ENCODE measurements around the gene PDE1C.
"Not testable (repeated sequence)": the region's sequence is repeated elsewhere in the genome, so short reads cannot be mapped to it uniquely, and the experiment has no call there.

Gene PDE1C

GRCh38 chr7:32088451-32088881, 18.3 kb upstream of the PDE1C start:
- H3K9me3 ChIP-seq (ENCODE audit: severe bottlenecking): no peaks in the 10 kb centered on the region
- no peaks in the 10 kb centered on the region for H3K27me3 ChIP-seq (ENCODE audit: insufficient read depth, low read depth, severe bottlenecking)
- no peak for DNase-seq
- H3K27ac ChIP-seq: no peak overlapping the region
- TF ChIP-seq CTCF (IDR thresholded peaks at IDR 0.05; ENCODE audit: low read depth, low read length): no peak
- H3K4me3 ChIP-seq (ENCODE audit: low read depth, low read length): no peak overlapping the region
- no peaks in the 10 kb centered on the region; the same call in 1 of the 2 replicates for H3K36me3 ChIP-seq

- H3K9me3 ChIP-seq (ENCODE audit: severe bottlenecking): no peaks in the 10 kb centered on the region
- H3K27ac ChIP-seq: no peak overlapping the region
- no peaks in the 10 kb centered on the region for H3K36me3 ChIP-seq
- no peak for DNase-seq
- H3K4me3 ChIP-seq (ENCODE audit: low read depth, low read length): no peak overlapping the region
- no peak for TF ChIP-seq CTCF (IDR thresholded peaks at IDR 0.05; ENCODE audit: low read depth, low read length)
- no peaks in the 10 kb centered on the region for H3K27me3 ChIP-seq (ENCODE audit: insufficient read depth, low read depth, severe bottlenecking)
These were observed 9.3 kb upstream of the PDE1C start for GRCh38 chr7:32079510-32079909.

- no peak overlapping the region for H3K27ac ChIP-seq
- no peak for DNase-seq
- no peak for TF ChIP-seq CTCF (IDR thresholded peaks at IDR 0.05; ENCODE audit: low read depth, low read length)
These were observed 8.6 kb upstream of the PDE1C start for GRCh38 chr7:32078824-32079223.

GRCh38 chr7:32077806-32078205, 7.6 kb upstream of the PDE1C start:
- no peak for TF ChIP-seq CTCF (IDR thresholded peaks at IDR 0.05; ENCODE audit: low read depth, low read length)

More at GRCh38 chr7:32078824-32079223, 8.6 kb upstream of the PDE1C start:
- Histone ChIP-seq H3K4me3 (ENCODE audit: low read depth, low read length) (no peak overlapping the region), H3K36me3 (no peaks in the 10 kb centered on the region), H3K9me3 (ENCODE audit: severe bottlenecking) (no peaks in the 10 kb centered on the region), H3K27me3 (ENCODE audit: insufficient read depth, low read depth, severe bottlenecking) (no peaks in the 10 kb centered on the region)

GRCh38 chr7:32076802-32077201, 6.6 kb upstream of the PDE1C start:
- H3K27me3 ChIP-seq (ENCODE audit: insufficient read depth, low read depth, severe bottlenecking); H3K36me3 ChIP-seq; H3K27ac ChIP-seq; H3K9me3 ChIP-seq (ENCODE audit: severe bottlenecking); DNase-seq; H3K4me3 ChIP-seq (ENCODE audit: low read depth, low read length): not testable (repeated sequence)

More at GRCh38 chr7:32077806-32078205, 7.6 kb upstream of the PDE1C start:
- DNase-seq: no peak
- no peaks in the 10 kb centered on the region for H3K9me3 ChIP-seq (ENCODE audit: severe bottlenecking)
- no peaks in the 10 kb centered on the region for H3K36me3 ChIP-seq
- no peak overlapping the region for H3K27ac ChIP-seq
- no peak overlapping the region for H3K4me3 ChIP-seq (ENCODE audit: low read depth, low read length)
- H3K27me3 ChIP-seq (ENCODE audit: insufficient read depth, low read depth, severe bottlenecking): no peaks in the 10 kb centered on the region

- TF ChIP-seq CTCF (IDR thresholded peaks at IDR 0.05; ENCODE audit: low read depth, low read length): no peak
- no peaks in the 10 kb centered on the region for H3K9me3 ChIP-seq (ENCODE audit: severe bottlenecking)
- no peaks in the 10 kb centered on the region for H3K27me3 ChIP-seq (ENCODE audit: insufficient read depth, low read depth, severe bottlenecking)
- H3K36me3 ChIP-seq: no peaks in the 10 kb centered on the region
- no peak overlapping the region for H3K27ac ChIP-seq
- no peak for DNase-seq
- no peak overlapping the region for H3K4me3 ChIP-seq (ENCODE audit: low read depth, low read length)
These were observed 5.4 kb upstream of the PDE1C start for GRCh38 chr7:32075612-32076011.

Measured in WERI-Rb-1 (cell line).